Lower lobe of right lung (tissue), 2 donors: ENCODE data around the gene RHNO1. TPM values are rescaled to one million over a fixed set of nuclear protein-coding genes. Genes with fewer than 3 reads are reported as not detected.

Experiments
- ATAC-seq, 2 donors: fragments of 200-7000 bp; cut with Tn5 transposase; one replicate each; pipeline ENCODE4 v1.9.1; 2020 to 2022; ENCODE audit warnings: mild to moderate bottlenecking in 2 of 2, moderate library complexity in 2 of 2
- DNase-seq: peaks from one replicate; pipeline ENCODE4 v3.0.0-alpha.2; 2020
- H3K27ac ChIP-seq: fragments of 200-600 bp; one replicate; pipeline ENCODE4 v1.8.0; 2022
- H3K27me3 ChIP-seq: fragments of 200-600 bp; one replicate; pipeline ENCODE4 v1.8.0; 2022; ENCODE audit warnings: low read depth
- H3K36me3 ChIP-seq: fragments of 200-600 bp; one replicate; pipeline ENCODE4 v1.8.0; 2022; ENCODE audit warnings: mild to moderate bottlenecking
- H3K4me1 ChIP-seq: fragments of 200-600 bp; one replicate; pipeline ENCODE4 v1.8.0; 2022
- H3K4me3 ChIP-seq: fragments of 200-600 bp; one replicate; pipeline ENCODE4 v1.8.0; 2022; ENCODE audit warnings: mild to moderate bottlenecking
- H3K9me3 ChIP-seq: fragments of 200-600 bp; one replicate; pipeline ENCODE4 v1.8.0; 2022
- CTCF ChIP-seq: fragments of 200-600 bp; IDR thresholded peaks from one replicate; pipeline ENCODE4 v1.8.0; 2022; ENCODE audit warnings: antibody characterized with exemption, mild to moderate bottlenecking
- intact Hi-C: fragments of 100-400 bp; cut with DNase I; formaldehyde crosslinking; loops from one replicate; pipeline ENCODE4 v1.11.0; 2022
- total RNA-seq: library from RNA; stranded (reverse); fragmentation: NEBNext Ultra II Directional; extraction: Animal tissue kit (Norgen Biotek cat#: 25700); gene quantifications from one replicate; pipeline ENCODE4 v1.2.1, GENCODE V29; 2021
- donor health status: DM: no; HTN: yes; CAD: no; lungs with severe emphysema.

Gene RHNO1
- total RNA-seq, 1 donor from 2014 or later: 12.8 TPM

- Histone ChIP-seq H3K36me3 (no peaks in the 10 kb centered on the region), H3K9me3 (no peaks in the 10 kb centered on the region), H3K27ac (no peak overlapping the region), H3K27me3 (no peaks in the 10 kb centered on the region), H3K4me3 (no peak overlapping the region), H3K4me1 (peaks cover 24% of the 10 kb centered on the region)
- ATAC-seq: no peak
- no peak for TF ChIP-seq CTCF
- intact Hi-C loops: no loop called here
- DNase-seq: no peak
Observed at GRCh38 chr12:2895511-2895910, 18.5 kb downstream of the RHNO1 start.

- TF ChIP-seq CTCF: no peak
- peaks cover 20% of the 10 kb centered on the region for H3K4me1 ChIP-seq
- H3K27me3 ChIP-seq: no peaks in the 10 kb centered on the region
- intact Hi-C loops: no loop called here
- H3K36me3 ChIP-seq: no peaks in the 10 kb centered on the region
- DNase-seq (no peak), ATAC-seq (no peak)
- no peak overlapping the region for H3K4me3 ChIP-seq
- no peaks in the 10 kb centered on the region for H3K9me3 ChIP-seq
- H3K27ac ChIP-seq: no peak overlapping the region
Observed at GRCh38 chr12:2897418-2897817, 20.4 kb downstream of the RHNO1 start.

GRCh38 chr12:2900642-2901041, 23.6 kb downstream of the RHNO1 start:
- DNase-seq: no peak
- Histone ChIP-seq H3K36me3 (no peaks in the 10 kb centered on the region), H3K27ac (no peak overlapping the region), H3K27me3 (no peaks in the 10 kb centered on the region), H3K9me3 (no peaks in the 10 kb centered on the region), H3K4me1 (peaks cover 13% of the 10 kb centered on the region), H3K4me3 (no peak overlapping the region)
- intact Hi-C loops: no loop called here
- TF ChIP-seq CTCF: no peak
- ATAC-seq: no peak

DNA sequence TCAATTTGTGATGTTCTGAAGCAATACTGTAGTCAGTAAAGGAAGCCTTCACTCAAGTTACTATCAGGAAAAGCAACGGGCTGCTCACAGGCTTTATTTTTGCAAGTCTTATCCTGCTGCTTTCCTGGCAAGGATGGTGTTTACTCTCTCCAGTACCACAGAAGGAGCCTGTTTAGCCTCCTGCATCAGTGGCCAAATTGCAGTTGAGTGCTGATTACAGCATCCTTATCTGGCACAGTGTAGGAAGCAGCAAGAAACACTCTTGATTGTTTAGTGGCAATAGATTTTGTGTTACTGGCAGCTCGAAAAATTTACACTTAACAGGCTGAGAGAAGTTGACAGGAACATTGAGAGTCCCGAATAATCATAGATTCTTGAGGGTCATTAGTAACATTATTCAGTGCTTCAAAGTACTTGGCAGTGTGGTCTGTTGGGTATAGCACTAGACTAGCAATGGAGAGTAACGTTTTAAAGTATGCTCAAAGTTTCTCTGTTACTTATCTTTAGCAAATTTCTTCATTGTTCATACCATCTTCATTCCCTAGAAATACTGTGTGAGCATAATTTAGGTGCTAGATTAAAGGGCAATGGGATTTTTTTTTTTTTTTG, 25.4 kb downstream of the RHNO1 start:
- TF ChIP-seq CTCF: no peak
- H3K4me3 ChIP-seq: no peak overlapping the region
- DNase-seq (no peak), ATAC-seq (peak; percentile 94)
- H3K4me1 ChIP-seq: peaks cover 13% of the 10 kb centered on the region
- H3K27ac ChIP-seq: no peak overlapping the region
- H3K36me3 ChIP-seq: no peaks in the 10 kb centered on the region
- H3K27me3 ChIP-seq: no peaks in the 10 kb centered on the region
- intact Hi-C loops: no loop called here
- no peaks in the 10 kb centered on the region for H3K9me3 ChIP-seq

DNA sequence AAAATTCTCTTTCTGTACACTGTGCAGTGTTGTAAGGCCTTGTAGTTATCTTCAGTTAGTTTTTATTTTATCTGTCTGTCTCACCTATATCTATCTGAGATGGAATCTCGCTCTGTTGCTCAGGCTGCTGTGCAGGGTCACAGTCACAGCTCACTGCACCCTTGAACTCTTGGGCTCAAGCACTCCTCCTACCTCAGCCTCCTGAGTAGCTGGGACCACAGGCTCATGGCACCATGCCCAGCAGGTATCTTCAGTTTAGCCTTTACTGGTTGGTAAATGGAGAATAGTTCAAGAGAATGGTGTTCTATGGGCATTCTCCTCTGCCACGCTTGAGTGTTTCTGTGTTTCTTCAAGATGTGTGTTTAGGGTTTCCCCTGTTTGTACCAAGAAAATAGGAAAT, 27.2 kb downstream of the RHNO1 start:
- Histone ChIP-seq H3K4me3 (no peak overlapping the region), H3K27ac (no peak overlapping the region), H3K9me3 (no peaks in the 10 kb centered on the region), H3K36me3 (peaks cover 4% of the 10 kb centered on the region), H3K4me1 (peaks cover 13% of the 10 kb centered on the region), H3K27me3 (no peaks in the 10 kb centered on the region)
- no peak for DNase-seq
- ATAC-seq: no peak
- intact Hi-C loops: no loop called here
- TF ChIP-seq CTCF: no peak

GRCh38 chr12:2912216-2912575, 35.2 kb downstream of the RHNO1 start:
- Histone ChIP-seq H3K27ac (no peak overlapping the region), H3K36me3 (peaks cover 32% of the 10 kb centered on the region), H3K9me3 (no peaks in the 10 kb centered on the region), H3K4me3 (no peak overlapping the region), H3K4me1 (no peaks in the 10 kb centered on the region), H3K27me3 (no peaks in the 10 kb centered on the region)
- DNase-seq (no peak), ATAC-seq (no peak)
- TF ChIP-seq CTCF: no peak
- intact Hi-C loops: no loop called here
